ENCODE results near the gene GSDME. TPM values are rescaled to one million over a fixed set of nuclear protein-coding genes. Genes with fewer than 3 reads are reported as not detected.

Gene GSDME
- total and polyA plus RNA-seq, 4 donors, result 3.2 to 4.0 (median 3.7) TPM

- Histone ChIP-seq H3K27me3 (ENCODE audit: control insufficient read depth in 4 of 4, insufficient read depth in 4 of 4, low read length in 3 of 4) (no peaks in the 10 kb centered on the region), H3K4me3 (ENCODE audit: low read depth in 1 of 3, low read length in 3 of 3) (no peak overlapping the region), H3K27ac (ENCODE audit: low read depth in 1 of 2, low read length in 2 of 2) (no peak overlapping the region), H3K9me3 (ENCODE audit: control insufficient read depth in 4 of 4, low read length in 3 of 4) (no peaks in the 10 kb centered on the region), H3K9ac (ENCODE audit: low read depth in 1 of 2, low read length in 2 of 2) (no peak overlapping the region), H3K4me1 (ENCODE audit: control insufficient read depth in 4 of 4, insufficient read depth in 4 of 4, low read length in 3 of 4) (no peaks in the 10 kb centered on the region), H3K36me3 (ENCODE audit: control insufficient read depth in 4 of 4, insufficient read depth in 3 of 4, low read depth in 1 of 4, low read length in 3 of 4) (no peaks in the 10 kb centered on the region)
- no peak for DNase-seq (ENCODE audit: low spot score)
- no peak for TF ChIP-seq NR2F2 (IDR thresholded peaks at IDR 0.05)
- TF ChIP-seq SP1 (IDR thresholded peaks at IDR 0.05), result no peak
- TF ChIP-seq CTCF (IDR thresholded peaks at IDR 0.05; ENCODE audit: low read depth, low read length, missing input control), result no peak
- no peak for TF ChIP-seq REST (IDR thresholded peaks at IDR 0.05)
- no peak for TF ChIP-seq JUND (IDR thresholded peaks at IDR 0.05)
- 77% methylated on average over 4 of the region's 4 CpGs for WGBS
These were observed 41.0 kb upstream of the GSDME start for GRCh38 chr7:24798261-24798660.

- Histone ChIP-seq H3K36me3 (ENCODE audit: control insufficient read depth in 4 of 4, insufficient read depth in 3 of 4, low read depth in 1 of 4, low read length in 3 of 4) (no peaks in the 10 kb centered on the region), H3K27me3 (ENCODE audit: control insufficient read depth in 4 of 4, insufficient read depth in 4 of 4, low read length in 3 of 4) (no peaks in the 10 kb centered on the region), H3K9ac (ENCODE audit: low read depth in 1 of 2, low read length in 2 of 2) (no peak overlapping the region), H3K4me3 (ENCODE audit: low read depth in 1 of 3, low read length in 3 of 3) (no peak overlapping the region), H3K9me3 (ENCODE audit: control insufficient read depth in 4 of 4, low read length in 3 of 4) (no peaks in the 10 kb centered on the region), H3K4me1 (ENCODE audit: control insufficient read depth in 4 of 4, insufficient read depth in 4 of 4, low read length in 3 of 4) (no peaks in the 10 kb centered on the region), H3K27ac (ENCODE audit: low read depth in 1 of 2, low read length in 2 of 2) (no peak overlapping the region)
- no peak for TF ChIP-seq EGR1 (IDR thresholded peaks at IDR 0.05; ENCODE audit: low read depth in 2 of 2)
- no peak for TF ChIP-seq SP1 (IDR thresholded peaks at IDR 0.05)
- no peak for TF ChIP-seq FOXA1 (IDR thresholded peaks at IDR 0.05)
- TF ChIP-seq YY1 (IDR thresholded peaks at IDR 0.05), result no peak
- TF ChIP-seq RAD21 (IDR thresholded peaks at IDR 0.05), result no peak
- no peak for TF ChIP-seq HNF4G (IDR thresholded peaks at IDR 0.05)
- TF ChIP-seq HNF4A (conservative IDR thresholded peaks at IDR 0.05), result no peak
- TF ChIP-seq ATF3 (IDR thresholded peaks at IDR 0.05), result no peak
- no peak for TF ChIP-seq NR2F2 (IDR thresholded peaks at IDR 0.05)
- TF ChIP-seq ZBTB33 (IDR thresholded peaks at IDR 0.05), result no peak
- TF ChIP-seq JUND (IDR thresholded peaks at IDR 0.05), result no peak
- TF ChIP-seq REST (IDR thresholded peaks at IDR 0.05), result no peak
- no peak for TF ChIP-seq CTCF (IDR thresholded peaks at IDR 0.05; ENCODE audit: low read depth, low read length, missing input control)
- WGBS, result 89% methylated on average over 4 of the region's 4 CpGs
- no peak for DNase-seq (ENCODE audit: low spot score)
These were observed 40.0 kb upstream of the GSDME start for GRCh38 chr7:24797270-24797669.

All from liver (tissue), 9 donors.